ENCODE data around the gene TUBB4A. TPM values are rescaled to one million over a fixed set of nuclear protein-coding genes. Genes with fewer than 3 reads are reported as not detected.

The TUBB4A gene
- total and polyA plus RNA-seq, 2 of the 8 experiments (the other 6 are each of a cell fraction or from before 2014, with no cell fraction given), result 16.8 to 30.4 TPM

DNA sequence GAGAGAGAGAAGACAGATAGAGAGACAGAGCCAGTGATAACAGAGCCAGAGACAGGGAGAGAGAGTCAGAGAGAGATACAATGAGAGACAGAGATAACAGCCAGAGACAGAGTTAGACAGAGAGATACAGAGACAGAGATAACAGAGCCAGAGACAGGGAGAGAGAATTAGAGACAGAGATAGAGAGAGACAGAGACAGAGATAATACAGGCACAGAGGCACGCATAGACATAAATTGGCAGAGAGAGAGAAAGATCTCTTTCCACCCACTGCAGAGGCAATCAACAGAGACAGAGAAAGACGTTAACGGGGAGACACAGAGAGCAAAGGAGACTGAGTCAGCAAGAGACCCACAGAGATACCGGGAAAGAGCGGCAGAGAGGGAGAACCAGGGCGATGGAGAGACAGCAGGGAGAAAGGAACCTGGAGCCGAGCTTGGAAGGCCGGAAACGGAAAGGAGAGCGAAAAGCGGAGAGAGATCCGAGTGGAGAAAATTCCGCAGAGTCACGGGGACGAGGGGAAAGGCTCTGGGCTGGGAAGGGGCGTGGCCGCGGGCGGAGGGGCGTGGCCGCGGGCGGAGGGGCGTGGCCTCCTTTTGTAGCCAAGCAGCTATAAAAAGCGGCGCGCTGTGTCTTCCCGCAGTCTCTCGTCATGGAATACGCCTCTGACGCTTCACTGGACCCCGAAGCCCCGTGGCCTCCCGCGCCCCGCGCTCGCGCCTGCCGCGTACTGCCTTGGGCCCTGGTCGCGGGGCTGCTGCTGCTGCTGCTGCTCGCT, 28.5 kb upstream of the TUBB4A start, which contains the start of gene TNFSF9 (continued):
- TF ChIP-seq KDM4A (IDR thresholded peaks at IDR 0.05; ENCODE audit: low read depth, low read length, severe bottlenecking), result peak; percentile 90
- TF ChIP-seq PHF8 (conservative IDR thresholded peaks at IDR 0.05; ENCODE audit: low read depth, low read length), result peak; percentile 70
- no peak for TF ChIP-seq RAD21 (IDR thresholded peaks at IDR 0.05 in 1 of 2, conservative IDR thresholded peaks at IDR 0.05 in 1 of 2; ENCODE audit: low read depth in 2 of 2, low read length in 2 of 2)
- no peak for TF ChIP-seq KDM1A (IDR thresholded peaks at IDR 0.05; ENCODE audit: borderline replicate concordance, low read length)
- TF ChIP-seq MAFK (IDR thresholded peaks at IDR 0.05; ENCODE audit: low read depth, low read length), result peak; percentile 59; the same call in 1 of the 2 replicates
- TF ChIP-seq SP2 (IDR thresholded peaks at IDR 0.05; ENCODE audit: low read length), result no peak
- TF ChIP-seq POLR2A (IDR thresholded peaks at IDR 0.05; ENCODE audit: control extremely low read depth in 1 of 2, low read depth in 2 of 2, low read length in 2 of 2), result peak; percentile 81 to 95
- peak; percentile 79 for TF ChIP-seq CREB1 (IDR thresholded peaks at IDR 0.05)

Measured in H1 (cell line).